ENCODE data around the gene LRIG1. TPM values are rescaled to one million over a fixed set of nuclear protein-coding genes. Genes with fewer than 3 reads are reported as not detected.

Gene LRIG1
- total and polyA plus RNA-seq, 2 of the 8 experiments (the other 6 are each of a cell fraction or from before 2014, with no cell fraction given): 78.1 to 88.7 TPM

DNA sequence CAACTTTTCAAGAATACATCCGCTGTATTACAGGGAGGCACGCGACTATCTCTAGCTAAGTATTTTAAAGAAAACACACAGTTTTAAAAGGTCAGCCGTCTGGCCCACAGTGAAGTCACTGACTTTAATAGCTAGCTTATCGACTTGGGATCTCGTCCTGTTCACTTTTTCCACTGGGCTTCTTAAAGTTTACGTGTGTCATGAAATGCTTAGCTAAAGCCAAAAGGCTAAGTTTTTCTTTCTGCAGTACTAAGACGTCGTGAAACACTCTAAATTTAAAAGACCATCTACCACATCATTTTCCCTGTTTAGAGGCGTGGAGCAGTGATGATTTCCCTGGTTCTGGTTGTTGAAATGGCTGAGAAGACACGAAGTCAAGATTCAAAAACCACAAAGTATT is 27.1 kb downstream of the LRIG1 start:
- ChIA-PET POLR2A (ENCODE audit: partially characterized antibody) (interaction anchor here (1.0 to 2.3 kb wide), 4 partner anchors 9 to 13 kb away, joined by 3 to 6 read pairs (median 6); no protein-coding TSS in a partner anchor), CTCF (ENCODE audit: partially characterized antibody) (interaction anchor here (0.9 to 1.1 kb wide), 4 partner anchors 12 to 99 kb away, joined by 3 to 5 read pairs (median 3); no protein-coding TSS in a partner anchor)
- DNase-seq (ENCODE audit: low read depth in 1 of 2, low spot score in 2 of 2) (no peak), FAIRE-seq (no peak)
- no peak overlapping the region for H3K56ac ChIP-seq (replicated peaks; ENCODE audit: insufficient read length, low read depth, low read length)
- H2BK120ac ChIP-seq (replicated peaks; ENCODE audit: low read depth, low read length): no peak overlapping the region
- no peak overlapping the region for H3K27ac ChIP-seq (ENCODE audit: low read depth, low read length)
- H3K9me3 ChIP-seq (ENCODE audit: insufficient read depth in 2 of 2, low read depth in 1 of 2, low read length in 1 of 2): no peaks in the 10 kb centered on the region
- no peaks in the 10 kb centered on the region for H3K23me2 ChIP-seq (ENCODE audit: low read depth, low read length)
- no peak overlapping the region for H2BK12ac ChIP-seq (ENCODE audit: low read depth, low read length)
- peaks cover 49 to 54% of the 10 kb centered on the region in 2 experiments for H4K20me1 ChIP-seq (replicated peaks in 1 of 2; ENCODE audit: control insufficient read depth in 1 of 2, insufficient read depth in 2 of 2, low read length in 2 of 2)
- H3K14ac ChIP-seq (ENCODE audit: insufficient read length): no peak overlapping the region
- H3K79me1 ChIP-seq (ENCODE audit: low read depth, low read length): peaks cover 33% of the 10 kb centered on the region
- H3K9ac ChIP-seq (replicated peaks in 1 of 4; ENCODE audit: extremely low read depth in 1 of 4, low read depth in 3 of 4, low read length in 3 of 4): no peak overlapping the region
- H3K23ac ChIP-seq (ENCODE audit: insufficient read length): no peak overlapping the region
- no peak overlapping the region for H3K4me3 ChIP-seq (ENCODE audit: extremely low read depth in 1 of 4, insufficient read depth in 2 of 4, low read depth in 3 of 4, low read length in 4 of 4)
- no peak overlapping the region for H4K91ac ChIP-seq (replicated peaks; ENCODE audit: insufficient read length, low read length)
- peaks cover 54 to 99% of the 10 kb centered on the region in 2 experiments for H3K79me2 ChIP-seq (ENCODE audit: control insufficient read depth in 1 of 2, insufficient read depth in 2 of 2, low read length in 2 of 2)
- H2BK5ac ChIP-seq (ENCODE audit: low read depth, low read length): no peak overlapping the region
- no peak overlapping the region for H4K5ac ChIP-seq (ENCODE audit: insufficient read length, low read depth, low read length)
- no peaks in the 10 kb centered on the region for H3K27me3 ChIP-seq (replicated peaks in 1 of 4; ENCODE audit: control insufficient read depth in 3 of 4, extremely low read depth in 1 of 4, insufficient read depth in 3 of 4, low read length in 3 of 4)
- H3K4me2 ChIP-seq (ENCODE audit: insufficient read depth in 1 of 2, low read depth in 2 of 2, low read length in 2 of 2): no peak overlapping the region
- WGBS, 2 experiments (ENCODE audit: extremely low coverage in 1 of 2, insufficient coverage in 1 of 2, insufficient read length in 1 of 2, insufficient replicate concordance in 2 of 2, low coverage in 1 of 2, low lambda C conversion rate in 2 of 2, missing lambda C conversion rate in 1 of 2): 87% methylated on average over 11 of the region's 11 CpGs; no CpG with 5 or more reads in 1 of the 2 experiments
- H3K4me1 ChIP-seq (replicated peaks in 1 of 4; ENCODE audit: control insufficient read depth in 3 of 4, insufficient read depth in 4 of 4, low read length in 3 of 4): peaks cover 7 to 49% (median 36%) of the 10 kb centered on the region in 4 experiments
- no peak overlapping the region for H2AK5ac ChIP-seq (ENCODE audit: low read depth, low read length)
- no peak overlapping the region for H2BK20ac ChIP-seq (ENCODE audit: low read length)
- no peak for TF ChIP-seq PHF8 (conservative IDR thresholded peaks at IDR 0.05; ENCODE audit: low read depth, low read length)
- no peak for TF ChIP-seq JUN (IDR thresholded peaks at IDR 0.05; ENCODE audit: low read depth, low read length)
- no peak for TF ChIP-seq BACH1 (IDR thresholded peaks at IDR 0.05; ENCODE audit: low read length)
- TF ChIP-seq YY1 (IDR thresholded peaks at IDR 0.05; ENCODE audit: low read depth, low read length): no peak
- TF ChIP-seq JUND (IDR thresholded peaks at IDR 0.05; ENCODE audit: low read length): no peak
- no peak overlapping the region for H3K18ac ChIP-seq (ENCODE audit: extremely low read depth, low read length)
- no peak overlapping the region for H4K8ac ChIP-seq (ENCODE audit: extremely low read depth, insufficient read depth, low read length)
- no peak overlapping the region for H2BK15ac ChIP-seq (ENCODE audit: low read length)
- no peaks in the 10 kb centered on the region for H3K36me3 ChIP-seq (ENCODE audit: control insufficient read depth in 2 of 4, insufficient read depth in 4 of 4, low read length in 3 of 4)
- H3K4ac ChIP-seq (replicated peaks; ENCODE audit: insufficient read length, low read depth, low read length): no peak overlapping the region
- no peak overlapping the region for H2AFZ ChIP-seq (ENCODE audit: low read length)
